GM19328 (cell line): ENCODE results near the gene TOMM6.

Experiments
- ATAC-seq: cut with Tn5 transposase; IDR thresholded peaks from one replicate; pipeline ENCODE4 v1.9.1; 2021; ENCODE audit warnings: mild to moderate bottlenecking, moderate library complexity; ENCODE audit not compliant: unreplicated experiment

The TOMM6 gene

GRCh38 chr6:41818271-41819054 is 31.0 kb downstream of the TOMM6 start:
- ATAC-seq = no peak

GRCh38 chr6:41821266-41821665 is 33.8 kb downstream of the TOMM6 start:
- no peak for ATAC-seq

- ATAC-seq = no peak
These were observed 34.5 kb downstream of the TOMM6 start for GRCh38 chr6:41822021-41822420.

- ATAC-seq = no peak
These were observed 35.7 kb downstream of the TOMM6 start for GRCh38 chr6:41823178-41823577.

- ATAC-seq = no peak
These were observed 37.4 kb downstream of the TOMM6 start for GRCh38 chr6:41824571-41825569.

GRCh38 chr6:41826343-41827022 is 39.0 kb downstream of the TOMM6 start:
- ATAC-seq = no peak

- ATAC-seq = no peak
These were observed 44.8 kb downstream of the TOMM6 start for GRCh38 chr6:41832263-41832662.

- no peak for ATAC-seq
These were observed 48.6 kb downstream of the TOMM6 start for GRCh38 chr6:41836022-41836659.

- no peak for ATAC-seq
These were observed 49.2 kb downstream of the TOMM6 start for GRCh38 chr6:41836660-41837052.
